RWPE1 (cell line): ENCODE results near the gene HYLS1.
A peak's percentile ranks its signal among the peaks of the same experiment; 100 is the strongest.

Source experiments
- CTCF ChIA-PET: fragments of 350-600 bp; sonication (Branson Sonifier 250); formaldehyde crosslinking; extraction: SDS; loops from one replicate; lab custom pipeline; 2021; lab: Yijun Ruan, JAX
- POLR2A ChIA-PET: fragments of 400-600 bp; formaldehyde crosslinking; extraction: SDS; loops from one replicate; lab custom pipeline; 2020; ENCODE audit warnings: antibody characterized with exemption; ENCODE audit not compliant: low non-redundant PET; lab: Yijun Ruan, JAX
- DNase-seq: peaks from one replicate; pipeline ENCODE4 v3.0.0; 2012; ENCODE audit warnings: low spot score
- H3K27ac ChIP-seq: fragments of 450-650 bp; 2 replicates; pipeline ENCODE4 v1.5.1; 2017
- TF ChIP-seq, protein P1 (sequence below): fragments of 450-650 bp; conservative IDR thresholded peaks from 2 replicates; pipeline ENCODE4 v1.5.1; 2017; ENCODE audit warnings: low read depth, mild to moderate bottlenecking

HYLS1 gene

DNA sequence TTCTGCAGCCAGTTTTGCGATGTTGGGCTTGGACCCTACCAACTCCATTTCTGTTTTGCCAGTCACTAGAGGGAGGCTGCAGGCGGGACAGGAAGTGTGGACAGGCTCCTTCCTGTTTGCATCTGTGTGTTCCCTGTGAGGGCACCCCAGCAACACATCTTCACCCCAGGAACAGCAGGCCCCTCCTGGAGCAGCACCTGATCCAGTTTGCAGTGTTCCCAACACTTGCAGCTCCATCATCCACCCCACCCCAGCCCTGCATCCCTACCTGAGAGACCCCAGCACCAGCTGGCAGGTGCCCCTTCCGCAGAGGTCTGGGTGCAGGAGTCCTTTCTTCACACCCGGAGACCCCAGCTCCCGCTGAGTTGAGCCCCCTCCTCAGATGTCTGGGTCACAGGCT, 51.0 kb downstream of the HYLS1 start:
- H3K27ac ChIP-seq, result no peak overlapping the region
- DNase-seq, result no peak
- TF ChIP-seq, protein P1, sequence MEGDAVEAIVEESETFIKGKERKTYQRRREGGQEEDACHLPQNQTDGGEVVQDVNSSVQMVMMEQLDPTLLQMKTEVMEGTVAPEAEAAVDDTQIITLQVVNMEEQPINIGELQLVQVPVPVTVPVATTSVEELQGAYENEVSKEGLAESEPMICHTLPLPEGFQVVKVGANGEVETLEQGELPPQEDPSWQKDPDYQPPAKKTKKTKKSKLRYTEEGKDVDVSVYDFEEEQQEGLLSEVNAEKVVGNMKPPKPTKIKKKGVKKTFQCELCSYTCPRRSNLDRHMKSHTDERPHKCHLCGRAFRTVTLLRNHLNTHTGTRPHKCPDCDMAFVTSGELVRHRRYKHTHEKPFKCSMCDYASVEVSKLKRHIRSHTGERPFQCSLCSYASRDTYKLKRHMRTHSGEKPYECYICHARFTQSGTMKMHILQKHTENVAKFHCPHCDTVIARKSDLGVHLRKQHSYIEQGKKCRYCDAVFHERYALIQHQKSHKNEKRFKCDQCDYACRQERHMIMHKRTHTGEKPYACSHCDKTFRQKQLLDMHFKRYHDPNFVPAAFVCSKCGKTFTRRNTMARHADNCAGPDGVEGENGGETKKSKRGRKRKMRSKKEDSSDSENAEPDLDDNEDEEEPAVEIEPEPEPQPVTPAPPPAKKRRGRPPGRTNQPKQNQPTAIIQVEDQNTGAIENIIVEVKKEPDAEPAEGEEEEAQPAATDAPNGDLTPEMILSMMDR, result no peak
- ChIA-PET POLR2A (no interaction called here), CTCF (no interaction called here)

- DNase-seq, result no peak
- H3K27ac ChIP-seq, result no peak overlapping the region
- CTCF ChIA-PET, result interaction anchor here (1.9 kb wide), 1 partner anchor 123 kb away, joined by 5 read pairs; the partner anchor contains the start of gene CDON
- POLR2A ChIA-PET, result no interaction called here
- TF ChIP-seq, protein P1, result no peak
Observed at GRCh38 chr11:125939081-125939521, 51.6 kb downstream of the HYLS1 start.

GRCh38 chr11:125940145-125940544, 52.7 kb downstream of the HYLS1 start:
- TF ChIP-seq, protein P1, result no peak
- POLR2A ChIA-PET, result no interaction called here
- CTCF ChIA-PET, result interaction anchor here (0.6 to 1.9 kb wide), 3 partner anchors 29 to 122 kb away, joined by 3 to 9 read pairs (median 5); partner anchors contain the start of gene CDON
- H3K27ac ChIP-seq, result no peak overlapping the region
- DNase-seq, result no peak

GRCh38 chr11:125941267-125941618, 53.8 kb downstream of the HYLS1 start:
- no peak overlapping the region for H3K27ac ChIP-seq
- ChIA-PET POLR2A (no interaction called here), CTCF (interaction anchor here (0.7 to 3.3 kb wide), 3 partner anchors 11 to 120 kb away, joined by 3 to 10 read pairs (median 3); no protein-coding TSS in a partner anchor)
- no peak for DNase-seq
- TF ChIP-seq, protein P1, result no peak

GRCh38 chr11:125941619-125942611, 54.4 kb downstream of the HYLS1 start:
- no peak overlapping the region for H3K27ac ChIP-seq
- ChIA-PET CTCF (interaction anchor here (0.6 to 3.3 kb wide), 8 partner anchors 10 to 479 kb away, joined by 3 to 10 read pairs (median 3); no protein-coding TSS in a partner anchor), POLR2A (no interaction called here)
- peak; percentile 50 for DNase-seq
- TF ChIP-seq, protein P1, result peak; percentile 42

GRCh38 chr11:125942771-125943428, 55.4 kb downstream of the HYLS1 start:
- DNase-seq, result no peak
- POLR2A ChIA-PET, result no interaction called here
- CTCF ChIA-PET, result interaction anchor here (0.6 to 3.3 kb wide), 5 partner anchors 10 to 270 kb away, joined by 3 to 10 read pairs (median 4); no protein-coding TSS in a partner anchor
- TF ChIP-seq, protein P1, result no peak
- no peak overlapping the region for H3K27ac ChIP-seq
